HuH-7 (cell line): Measurements from ENCODE around the gene DNAH7.
"Not testable (repeated sequence)": the region's sequence is repeated elsewhere in the genome, so short reads cannot be mapped to it uniquely, and the experiment has no call there.

Source experiments
- DNase-seq: peaks from one replicate; pipeline ENCODE4 v3.0.0; 2011; ENCODE audit warnings: low spot score

DNAH7 gene

DNA sequence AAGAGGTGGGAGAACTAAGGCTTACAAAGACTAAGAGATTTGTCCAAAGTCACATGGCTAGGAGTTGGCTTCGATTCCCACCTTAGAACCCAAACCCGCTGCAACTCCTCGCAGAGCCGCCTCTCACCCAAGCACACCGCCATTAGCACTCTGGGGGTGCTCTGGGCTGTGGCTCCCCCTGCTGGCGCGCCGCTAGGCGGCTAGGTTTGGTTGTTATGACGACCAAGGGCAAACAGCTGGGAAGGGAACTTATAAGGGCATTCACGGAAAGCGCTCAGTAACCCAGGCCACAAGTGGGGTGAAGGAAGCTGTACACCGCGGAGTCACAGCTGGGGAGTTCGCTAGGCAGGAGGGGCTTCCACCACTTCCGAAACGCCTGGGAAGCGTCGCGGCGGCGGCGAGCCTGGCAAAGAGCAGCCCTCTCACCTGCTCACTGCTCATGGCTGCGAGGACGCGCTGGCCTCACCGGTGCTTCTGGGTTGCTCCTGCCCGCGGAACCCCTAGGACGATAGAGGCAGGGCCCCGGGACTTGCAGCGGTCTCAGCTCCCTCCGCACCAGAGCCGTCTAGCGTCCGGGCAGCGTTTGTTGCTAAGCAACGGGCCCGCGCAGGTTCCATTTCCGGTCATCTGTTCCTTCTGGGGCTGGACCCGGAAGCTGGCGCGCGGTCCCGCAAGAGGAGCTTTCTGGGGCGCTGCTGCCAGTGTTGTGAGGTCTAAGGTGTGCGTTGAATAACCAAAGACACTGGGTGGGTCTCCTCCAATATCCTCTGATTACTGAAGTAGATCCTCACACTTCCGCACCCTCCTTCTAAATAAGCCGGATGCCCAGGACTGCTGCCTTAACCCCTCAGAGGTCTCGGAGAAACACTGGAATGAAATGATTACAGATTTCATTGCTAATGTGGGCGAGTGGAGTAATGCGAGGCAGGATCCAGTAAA lies at the start of gene DNAH7:
DNAH7 (minus strand) TSS at position 567 of the 939 bp plus-strand sequence; CDS start at position 441, 126 bp downstream.
- peak; percentile 72 for DNase-seq

DNA sequence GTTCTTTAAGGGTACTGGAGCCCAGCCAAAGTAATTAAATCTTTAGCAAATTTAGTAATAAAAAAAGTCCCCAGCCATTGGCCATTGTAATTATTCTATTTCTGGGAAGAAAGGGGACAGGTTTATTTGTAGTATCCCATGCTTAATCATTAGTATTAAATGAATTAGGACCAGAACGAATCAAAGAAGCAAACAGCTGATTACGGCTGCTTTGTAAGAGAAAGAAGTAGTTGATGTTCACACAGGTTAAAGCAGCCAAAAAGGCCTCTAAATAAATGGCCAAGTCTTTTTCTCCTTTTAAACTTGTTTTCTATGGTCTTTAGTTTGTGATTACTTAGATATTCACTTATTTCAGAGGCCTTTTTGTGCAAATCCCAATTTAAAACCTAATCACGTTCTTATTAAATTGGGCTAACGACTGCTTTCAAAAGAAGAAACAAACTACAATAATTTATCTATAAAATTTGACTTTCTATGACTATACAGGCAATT lies 48.6 kb upstream of the DNAH7 start:
- DNase-seq = no peak

GRCh38 chr2:196113061-196113974 lies 44.7 kb upstream of the DNAH7 start:
- DNase-seq = no peak

DNA sequence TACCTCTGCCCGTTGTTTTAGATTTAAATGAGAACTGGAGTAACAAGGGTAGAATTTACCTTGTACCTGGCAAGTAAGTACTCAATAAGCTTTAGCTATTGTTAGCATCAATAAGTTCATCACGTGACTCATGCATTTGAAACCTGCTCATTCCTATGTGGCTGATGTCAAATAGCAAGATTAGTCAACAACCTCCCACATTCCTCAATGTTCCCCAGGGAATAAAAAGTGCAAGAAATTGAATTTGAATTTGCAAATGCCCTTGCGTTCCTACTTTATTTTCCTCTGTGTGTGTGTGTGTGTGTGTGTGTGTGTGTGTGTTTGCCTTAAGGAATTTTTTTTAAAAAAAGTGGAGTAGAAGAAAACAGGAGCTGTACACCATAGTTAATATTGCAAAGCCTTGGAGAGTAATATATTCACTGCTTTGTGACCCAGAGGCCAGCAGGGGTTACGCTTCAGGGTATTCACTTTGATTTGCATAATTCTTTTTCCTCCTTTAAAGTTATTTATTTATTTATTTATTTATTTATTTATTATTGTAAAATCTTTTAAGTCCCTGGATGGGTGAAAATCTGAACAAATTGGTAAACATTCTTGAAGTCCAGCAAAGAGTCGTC lies 43.9 kb upstream of the DNAH7 start:
- DNase-seq = no peak

GRCh38 chr2:196108604-196109003 lies 40.0 kb upstream of the DNAH7 start:
- no peak for DNase-seq

DNA sequence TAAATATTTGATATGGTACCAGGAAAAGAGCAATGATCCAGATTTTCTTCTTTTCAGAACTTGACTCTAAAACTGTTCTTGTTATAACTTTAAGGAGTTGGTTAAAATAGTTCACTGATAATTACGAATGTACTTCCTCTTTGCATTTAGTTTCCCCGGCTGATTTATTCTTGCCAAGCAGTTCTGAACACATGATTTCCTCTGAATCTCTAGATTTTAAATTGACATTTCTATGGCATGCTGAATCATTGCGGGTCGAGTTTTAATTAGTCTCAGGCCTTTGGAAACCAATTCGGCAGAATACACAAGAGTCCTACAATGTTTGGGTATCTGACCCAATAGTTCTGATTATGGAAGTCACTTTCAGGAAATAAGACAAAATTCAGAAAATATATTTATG lies 37.3 kb upstream of the DNAH7 start:
- no peak for DNase-seq

GRCh38 chr2:196104066-196104465 lies 35.4 kb upstream of the DNAH7 start:
- DNase-seq = no peak

DNA sequence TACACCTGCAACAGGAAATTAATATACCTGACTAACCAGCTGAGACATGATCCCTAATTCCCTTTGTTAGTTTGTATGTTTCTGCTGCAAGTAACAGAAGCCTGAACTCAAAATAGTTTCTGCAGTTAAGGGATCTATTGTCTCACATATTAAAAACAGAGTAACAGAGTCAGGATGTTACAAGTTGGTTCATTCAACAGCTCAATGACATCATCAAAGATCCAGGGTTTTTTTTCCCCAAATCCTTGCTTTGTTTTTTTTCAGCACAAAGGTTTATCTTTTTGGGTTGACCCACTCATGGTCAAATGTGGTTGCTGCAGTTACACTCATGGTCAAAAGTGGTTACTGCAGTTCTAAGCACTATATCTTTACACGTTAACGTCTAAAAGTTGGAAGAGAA lies 35.0 kb upstream of the DNAH7 start:
- no peak for DNase-seq

DNA sequence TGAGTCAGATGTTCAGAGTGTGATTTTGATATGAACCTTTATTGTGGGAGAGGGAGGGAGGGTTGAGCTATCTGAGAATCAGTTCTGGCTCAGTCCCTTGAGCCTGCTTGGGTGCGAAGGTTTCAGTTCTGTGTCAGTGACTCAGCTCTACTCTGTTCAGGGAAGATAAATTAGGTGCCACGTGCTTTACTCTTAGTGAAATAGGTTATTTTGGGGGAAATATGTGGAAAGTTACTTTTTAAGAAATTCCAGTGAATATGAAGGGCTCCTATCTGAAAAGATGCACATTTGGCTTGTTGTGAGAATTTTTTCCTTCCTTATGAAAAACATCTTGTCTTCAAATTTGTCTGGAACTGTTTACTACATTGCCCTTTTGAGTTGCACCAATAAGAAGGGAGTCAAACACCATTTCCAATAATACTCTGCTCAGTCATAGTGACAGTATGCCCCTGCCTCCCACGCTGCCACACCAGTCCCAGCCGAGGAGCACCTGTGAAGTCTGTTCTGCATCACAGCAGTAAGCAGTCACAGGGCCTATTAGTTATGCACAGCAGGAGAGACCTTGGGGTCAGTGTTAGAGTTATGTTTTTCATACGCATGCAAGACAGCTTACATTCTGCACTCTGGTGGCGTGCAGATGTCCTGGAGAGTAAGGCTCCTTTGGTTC lies 32.8 kb upstream of the DNAH7 start:
- no peak for DNase-seq

DNA sequence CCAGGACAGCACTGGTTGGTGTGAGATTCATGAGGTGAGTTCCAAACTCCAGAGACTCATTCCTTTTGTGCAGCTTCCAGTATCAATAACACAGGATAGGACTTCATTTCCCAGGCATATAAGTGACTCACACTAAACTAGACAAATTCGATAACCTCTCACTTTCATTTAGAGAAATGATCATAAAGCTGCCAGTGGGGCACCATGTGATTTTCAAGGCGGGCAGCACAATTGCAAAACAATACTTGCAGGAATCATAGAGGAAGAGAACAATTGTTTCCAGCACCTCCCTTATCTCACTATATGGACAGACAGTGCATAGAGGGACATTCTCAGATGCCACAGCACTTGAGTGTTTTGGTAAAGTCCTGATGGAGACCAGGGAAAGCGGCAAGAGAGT lies 31.3 kb upstream of the DNAH7 start:
- no peak for DNase-seq

GRCh38 chr2:196097864-196098660 lies 29.4 kb upstream of the DNAH7 start:
- DNase-seq = no peak

GRCh38 chr2:196096982-196097745 lies 28.5 kb upstream of the DNAH7 start:
- no peak for DNase-seq

- no peak for DNase-seq
Observed at GRCh38 chr2:196096264-196096663, 27.6 kb upstream of the DNAH7 start.

- not testable (repeated sequence) for DNase-seq
Observed at GRCh38 chr2:196089448-196089847, 20.8 kb upstream of the DNAH7 start.

- no peak for DNase-seq
Observed at GRCh38 chr2:196088203-196088602, 19.6 kb upstream of the DNAH7 start.

- DNase-seq = no peak
Observed at GRCh38 chr2:196086517-196087368, 18.1 kb upstream of the DNAH7 start.

DNA sequence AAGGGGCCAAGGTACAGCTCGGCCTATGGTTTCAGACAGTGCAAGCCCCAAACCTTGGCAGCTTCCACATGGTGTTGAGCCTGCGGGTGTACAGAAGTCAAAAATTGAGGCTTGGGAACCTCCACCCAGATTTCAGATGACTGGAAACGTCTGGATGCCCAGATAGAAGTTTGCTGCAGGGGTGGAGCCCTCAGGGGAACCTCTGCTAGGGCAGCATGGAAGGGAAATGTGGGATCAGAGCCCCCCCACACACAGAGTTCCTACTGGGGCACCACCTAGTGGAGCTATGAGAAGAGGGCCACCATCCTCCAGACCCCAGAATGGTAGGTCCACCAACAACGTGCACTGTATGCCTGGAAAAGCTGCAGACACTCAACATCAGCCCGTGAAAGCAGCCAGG lies 15.0 kb upstream of the DNAH7 start:
- no peak for DNase-seq

GRCh38 chr2:196080526-196080925 lies 11.9 kb upstream of the DNAH7 start:
- DNase-seq = no peak

- DNase-seq = no peak
Observed at GRCh38 chr2:196079052-196079451, 10.4 kb upstream of the DNAH7 start.
